HG03565 (cell line): Measurements from ENCODE around the gene ADAM15.

Experiments
- ATAC-seq: cut with Tn5 transposase; IDR thresholded peaks from one replicate; pipeline ENCODE4 v1.9.1; 2021; ENCODE audit warnings: mild to moderate bottlenecking, moderate library complexity; ENCODE audit not compliant: unreplicated experiment

Gene ADAM15

DNA sequence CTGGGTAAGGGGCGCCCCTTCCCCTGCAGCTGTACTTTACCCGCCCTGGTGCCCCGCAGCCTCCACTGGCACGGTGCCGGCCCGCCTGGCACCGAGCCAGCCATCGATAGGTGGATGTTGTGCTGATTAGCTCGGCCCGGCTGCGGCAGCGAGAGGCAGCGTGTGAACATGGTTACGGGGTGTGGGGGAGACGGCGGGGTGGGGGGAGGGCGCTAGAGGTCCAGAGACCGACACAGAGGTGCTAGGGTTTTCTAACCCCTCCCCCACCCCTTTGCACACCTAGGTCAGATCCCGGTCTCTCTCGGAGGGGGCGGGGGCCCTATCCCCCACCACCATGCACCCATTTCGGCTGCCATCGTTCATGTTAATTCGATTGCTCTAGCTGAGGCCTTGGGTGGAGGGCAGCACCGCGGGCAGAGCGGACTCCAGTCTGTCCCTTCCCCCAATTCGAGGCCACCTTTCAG lies 19.1 kb downstream of the ADAM15 start:
- no peak for ATAC-seq

DNA sequence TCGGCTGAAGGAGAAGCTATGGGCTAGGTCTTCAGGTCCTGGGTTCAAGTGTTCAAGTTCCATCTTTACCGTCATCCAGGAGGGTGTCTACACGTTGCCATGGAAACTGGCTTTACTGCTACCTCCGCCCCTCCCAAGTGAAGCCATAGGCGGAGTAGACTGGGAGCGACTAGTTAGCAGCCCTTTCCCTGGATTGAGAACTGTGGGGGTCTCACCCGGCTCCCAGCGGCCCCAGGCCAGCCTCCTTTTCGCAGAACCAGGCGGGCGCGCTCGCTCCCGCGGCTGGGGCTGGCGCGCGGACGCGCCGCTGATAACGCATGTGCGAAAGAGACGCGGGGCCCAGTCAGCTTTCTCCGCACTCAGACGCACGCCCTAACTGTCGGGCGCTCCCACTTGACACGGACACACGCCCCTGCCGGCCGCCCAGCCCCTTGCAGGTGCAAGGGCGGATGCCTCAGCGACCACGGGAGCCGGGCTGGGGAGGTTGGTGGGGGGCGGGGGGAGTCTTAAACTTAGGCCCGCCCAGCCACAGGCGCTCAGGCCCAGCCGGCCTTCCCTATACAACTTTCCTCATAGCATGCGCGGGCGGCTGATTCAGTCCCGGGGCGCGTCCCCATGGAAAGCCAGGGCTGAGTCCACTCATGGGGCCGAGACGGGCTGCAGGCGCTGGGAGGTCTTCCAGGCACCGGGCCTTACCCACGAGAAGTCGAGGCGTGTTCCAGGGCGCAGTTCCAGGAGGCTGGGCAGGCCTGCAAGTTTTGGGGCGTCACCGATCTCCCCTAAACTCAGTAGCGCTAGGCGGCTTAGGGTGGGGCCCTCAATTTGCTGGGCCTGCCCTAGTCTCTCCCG lies 19.8 kb downstream of the ADAM15 start:
- ATAC-seq, result no peak

- ATAC-seq, result no peak
Observed at GRCh38 chr1:155071701-155072100, 20.6 kb downstream of the ADAM15 start.

- no peak for ATAC-seq
Observed at GRCh38 chr1:155072531-155073289, 21.6 kb downstream of the ADAM15 start.

- no peak for ATAC-seq
Observed at GRCh38 chr1:155073377-155074242, 22.5 kb downstream of the ADAM15 start.

- ATAC-seq, result no peak
Observed at GRCh38 chr1:155075535-155075934, 24.4 kb downstream of the ADAM15 start.

DNA sequence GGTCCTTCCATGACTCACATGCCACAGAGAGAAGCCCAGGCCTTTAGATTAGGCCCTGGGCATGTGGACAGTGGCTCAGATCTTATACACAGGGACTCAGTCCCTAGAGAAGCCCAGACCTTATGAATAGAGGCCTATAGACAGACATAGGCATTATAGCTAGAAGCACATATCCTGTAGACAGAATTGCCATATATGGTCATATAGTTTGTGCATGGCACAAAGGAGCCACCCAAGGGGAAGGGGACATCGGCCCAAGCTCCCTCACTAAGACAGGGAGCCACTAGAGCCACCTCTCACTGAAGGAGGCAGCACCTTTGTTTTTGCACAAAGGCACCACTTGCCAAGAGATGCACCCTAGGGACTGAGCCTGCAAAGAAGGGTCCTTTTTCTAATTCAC lies 25.3 kb downstream of the ADAM15 start:
- ATAC-seq, result no peak

DNA sequence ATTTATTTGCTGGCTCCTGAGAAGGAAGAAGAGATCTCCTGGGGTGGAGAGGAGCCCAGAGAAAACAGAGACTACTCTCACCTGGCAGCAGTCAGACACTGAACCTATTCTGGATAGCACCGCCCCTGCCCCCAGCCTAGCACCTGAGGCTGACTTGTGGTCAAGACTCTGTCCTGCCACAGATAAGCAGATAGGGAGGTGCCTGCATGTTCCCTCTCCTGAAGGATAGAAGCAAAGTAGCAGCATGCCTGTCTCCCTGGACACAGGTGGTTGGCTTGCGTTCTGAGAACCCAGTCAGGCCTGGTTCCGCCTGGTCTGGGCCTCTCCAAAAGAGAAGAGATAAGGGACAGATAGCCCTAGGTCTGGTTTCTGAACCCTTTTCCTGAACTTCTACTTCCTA lies 26.2 kb downstream of the ADAM15 start:
- no peak for ATAC-seq

GRCh38 chr1:155077758-155078445 lies 26.8 kb downstream of the ADAM15 start:
- ATAC-seq, result no peak

GRCh38 chr1:155078469-155079209 lies 27.5 kb downstream of the ADAM15 start, which contains the start of gene EFNA3:
Gene EFNA3 (plus strand): TSS chr1:155078837. CDS start chr1:155078942, 105 bp downstream.
- no peak for ATAC-seq

DNA sequence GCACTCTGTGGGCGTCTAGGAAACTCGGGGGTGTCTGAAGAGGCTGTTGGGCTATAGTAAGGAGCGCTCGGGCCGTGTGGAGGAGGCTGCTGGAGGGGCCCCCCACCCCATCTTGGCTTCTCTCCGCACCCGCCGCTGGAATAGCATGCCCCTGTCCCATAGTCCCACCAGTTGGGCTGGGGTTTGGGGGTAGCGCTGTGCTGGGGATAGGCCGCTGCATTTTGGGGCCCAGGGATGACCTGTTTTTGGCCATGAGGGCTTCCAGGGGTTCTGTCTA lies 28.0 kb downstream of the ADAM15 start:
- ATAC-seq, result no peak

DNA sequence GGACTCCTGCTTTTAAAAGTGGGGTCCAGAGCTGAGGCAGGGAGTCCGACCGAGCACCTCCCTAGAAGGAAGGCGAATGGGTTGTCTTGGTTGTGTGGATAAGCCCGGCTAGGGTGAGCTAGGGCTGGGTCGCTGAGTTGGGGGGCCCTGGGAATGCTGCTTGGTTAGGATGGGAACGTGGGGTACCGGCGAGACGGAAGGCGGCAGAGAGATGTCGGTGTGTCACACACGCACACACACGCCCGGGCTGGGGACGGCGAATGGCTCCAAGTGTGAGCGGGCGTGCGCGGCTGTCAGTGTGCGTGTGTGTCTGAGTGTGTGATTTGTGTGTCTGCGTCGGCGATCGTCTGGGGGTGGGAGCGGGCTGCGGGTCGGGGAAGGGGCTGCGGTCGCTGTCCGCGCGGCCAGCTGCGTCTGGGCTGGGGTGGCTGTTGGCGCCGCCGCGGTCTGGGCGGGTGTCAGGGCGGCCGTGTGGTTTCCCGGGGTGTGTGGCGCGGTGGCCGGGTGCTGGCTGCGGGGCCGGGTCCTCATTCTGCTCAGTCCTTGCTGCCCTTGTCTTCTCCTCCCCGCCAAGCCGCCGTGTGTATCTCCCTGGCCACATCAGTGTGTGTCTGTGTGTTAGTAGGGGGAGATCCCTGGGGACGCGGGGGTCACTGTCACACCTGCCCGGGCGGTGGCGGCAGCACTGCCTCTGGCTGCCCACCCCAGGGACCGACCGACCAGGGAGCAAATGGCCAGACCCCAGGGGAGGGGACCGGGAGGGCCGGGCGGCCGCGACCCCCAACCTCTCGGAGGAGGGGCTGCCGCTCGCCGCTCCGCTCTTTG lies 28.6 kb downstream of the ADAM15 start:
- ATAC-seq, result no peak

DNA sequence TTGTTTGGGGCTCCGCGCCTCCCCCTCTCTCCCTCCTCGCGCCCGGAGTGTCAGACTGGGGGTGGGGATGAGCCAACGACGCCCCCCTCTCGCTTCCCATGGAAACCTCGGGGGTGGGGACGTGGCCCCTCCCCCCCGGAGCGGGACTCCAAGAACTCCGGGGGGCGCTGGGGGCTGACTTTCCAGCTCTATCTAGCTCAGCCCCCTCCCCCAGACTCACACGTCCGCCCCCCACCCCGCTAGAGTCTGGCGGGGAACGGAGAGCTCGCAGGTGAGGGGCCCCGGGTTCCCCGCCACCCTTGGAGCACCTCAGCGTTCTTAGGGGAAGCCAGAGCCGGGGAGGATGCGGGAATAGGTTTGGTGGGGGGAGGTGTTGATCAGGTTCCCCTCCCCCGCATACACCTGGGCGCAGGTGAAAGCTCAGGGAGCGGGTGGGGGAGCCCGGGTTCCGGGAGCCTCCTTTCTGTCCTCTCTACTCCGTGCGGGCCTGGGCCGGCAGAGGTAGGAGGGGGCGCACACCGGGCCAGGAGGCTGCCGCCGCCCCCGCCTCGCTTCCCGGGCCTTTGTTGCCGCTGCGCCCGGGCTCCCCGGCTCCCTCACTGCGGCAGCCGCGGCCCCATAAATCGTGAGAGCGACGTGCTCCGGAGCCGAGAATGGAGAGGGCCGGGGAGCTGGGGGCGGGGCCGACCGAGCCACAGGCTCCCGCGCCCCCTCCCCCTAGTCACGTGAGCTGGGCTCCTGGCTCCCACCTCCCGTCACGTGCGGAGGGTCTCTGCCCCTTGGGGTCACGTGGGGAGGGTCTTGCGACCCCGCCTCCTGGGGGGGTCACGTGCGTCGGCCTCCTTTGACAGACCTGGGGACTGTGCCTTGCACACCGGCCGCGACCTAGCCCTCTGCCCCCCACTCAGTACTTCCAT lies 29.5 kb downstream of the ADAM15 start:
- no peak for ATAC-seq

- ATAC-seq, result no peak
Observed at GRCh38 chr1:155081472-155082300, 30.6 kb downstream of the ADAM15 start.

DNA sequence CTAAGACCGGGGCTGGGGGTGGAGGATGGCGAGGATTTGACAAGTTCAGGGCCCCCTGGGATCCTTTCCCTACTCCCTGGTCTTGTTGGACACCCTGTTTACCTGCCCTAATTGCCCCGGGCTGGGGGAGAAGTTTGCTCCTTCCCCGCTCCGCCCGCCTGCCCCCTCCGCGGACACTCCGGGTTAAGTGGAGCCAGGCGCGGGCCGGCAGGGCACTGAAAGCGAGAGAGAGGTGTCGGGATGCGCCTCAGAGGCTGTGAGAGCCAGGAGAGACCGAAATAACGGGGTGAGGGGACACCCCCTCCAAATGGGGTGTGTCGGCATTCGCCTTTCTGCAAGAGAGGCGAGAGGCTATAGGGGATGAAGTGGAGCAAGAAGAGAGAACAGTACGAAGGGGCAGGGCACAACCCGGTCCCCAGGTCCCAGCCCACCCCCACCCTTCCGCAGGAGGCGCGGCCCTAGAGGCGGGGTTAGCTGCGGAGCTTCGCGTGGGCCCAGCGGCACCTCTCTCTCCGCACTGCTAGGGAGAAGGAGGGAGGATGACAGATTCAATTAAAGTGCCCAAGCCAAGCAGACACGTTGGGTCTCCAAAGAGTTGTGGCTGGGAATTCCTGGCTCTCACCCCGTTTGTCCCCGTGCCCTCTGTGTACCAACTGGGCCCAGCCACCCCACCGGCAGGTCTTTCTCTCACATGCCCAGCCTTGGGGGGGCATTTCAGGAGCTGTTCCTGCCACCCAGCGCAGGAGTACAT lies 31.4 kb downstream of the ADAM15 start:
- no peak for ATAC-seq

DNA sequence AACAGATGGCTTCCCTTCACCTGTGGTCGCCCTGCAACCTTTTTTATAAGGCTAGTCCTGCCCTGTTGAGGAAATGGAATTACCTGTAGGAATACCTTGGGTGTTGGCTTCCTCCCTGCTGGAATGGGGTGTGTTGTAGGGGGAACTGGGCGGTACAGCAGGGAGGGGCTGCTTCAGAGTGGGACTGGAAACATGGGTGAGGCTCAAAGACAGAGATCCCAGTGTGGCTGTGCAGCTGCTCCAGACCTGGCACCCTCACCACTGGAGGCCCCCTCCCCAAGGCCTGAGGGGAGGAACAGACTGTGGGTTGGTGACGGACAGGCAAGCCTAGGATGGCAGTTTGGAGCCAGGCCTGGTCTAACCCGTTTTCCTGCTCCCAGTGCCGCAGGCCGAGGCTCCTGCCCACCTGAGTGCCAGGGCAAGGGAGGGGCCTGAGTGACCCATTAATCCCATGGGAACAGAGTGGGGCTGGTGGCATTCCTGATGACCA lies 32.0 kb downstream of the ADAM15 start:
- no peak for ATAC-seq
